Caco-2 (cell line): ENCODE data around the gene XPR1. TPM values are rescaled to one million over a fixed set of nuclear protein-coding genes. Genes with fewer than 3 reads are reported as not detected.

ENCODE experiments used
- BruUV-seq: library from RNA; stranded (reverse); fragments of 400-500 nt; replicated peaks from 2 replicates; lab custom pipeline; 2021; lab: Mats Ljungman, UMichigan
- CTCF ChIA-PET: fragments of 300-600 bp; sonication (Branson Sonifier 250); formaldehyde crosslinking; loops from one replicate; lab custom pipeline; 2022; ENCODE audit warnings: antibody characterized with exemption; lab: Charles Lee
- POLR2A ChIA-PET: fragments of 300-600 bp; sonication (Branson Sonifier 250); formaldehyde crosslinking; loops from one replicate; lab custom pipeline; 2022; ENCODE audit warnings: antibody characterized with exemption; lab: Charles Lee
- DNase-seq, 2 experiments: peaks; one replicate each; pipeline versions ENCODE4 v3.0.0 to v3.0.0-alpha.2; 2020 to 2022
- H3K27me3 ChIP-seq: replicated peaks from 2 replicates; pipeline ENCODE4 v1.6.0; 2011; ENCODE audit warnings: low read length; ENCODE audit not compliant: control insufficient read depth, insufficient read depth
- H3K36me3 ChIP-seq: 2 replicates; pipeline ENCODE4 v1.5.1; 2011; ENCODE audit warnings: low read length; ENCODE audit not compliant: control insufficient read depth, insufficient read depth
- H3K4me1 ChIP-seq: fragments of 250-450 bp; sonication (Bioruptor Pico); 2 replicates; pipeline ENCODE4 v1.5.1; 2020; ENCODE audit warnings: mild to moderate bottlenecking
- H3K4me3 ChIP-seq: 2 replicates; pipeline ENCODE4 v1.5.1; 2011; ENCODE audit warnings: low read depth, mild to moderate bottlenecking, control low read depth, low read length
- H3K9me3 ChIP-seq: fragments of 250-450 bp; sonication (Bioruptor Pico); 2 replicates; pipeline ENCODE4 v1.5.1; 2020; ENCODE audit warnings: mild to moderate bottlenecking, moderate library complexity
- H3K27ac Mint-ChIP-seq: one replicate; pipeline ENCODE4 v1.8.0; 2022; ENCODE audit warnings: mixed read lengths; ENCODE audit not compliant: unreplicated experiment
- H3K27me3 Mint-ChIP-seq: one replicate; pipeline ENCODE4 v1.8.0; 2022; ENCODE audit warnings: mixed read lengths; ENCODE audit not compliant: insufficient read depth, unreplicated experiment
- H3K36me3 Mint-ChIP-seq: one replicate; pipeline ENCODE4 v1.8.0; 2022; ENCODE audit warnings: mild to moderate bottlenecking, mixed read lengths; ENCODE audit not compliant: insufficient read depth, unreplicated experiment
- H3K4me1 Mint-ChIP-seq: one replicate; pipeline ENCODE4 v1.8.0; 2022; ENCODE audit warnings: low read depth, mixed read lengths; ENCODE audit not compliant: unreplicated experiment
- H3K4me3 Mint-ChIP-seq: one replicate; pipeline ENCODE4 v1.8.0; 2022; ENCODE audit warnings: mild to moderate bottlenecking, moderate library complexity, mixed read lengths; ENCODE audit not compliant: unreplicated experiment
- H3K9me3 Mint-ChIP-seq: one replicate; pipeline ENCODE4 v1.8.0; 2022; ENCODE audit warnings: mixed read lengths; ENCODE audit not compliant: unreplicated experiment
- CTCF ChIP-seq, 2 experiments: fragments of 200-600 bp in 1 of 2; IDR thresholded peaks; 1 replicate in 1 of 2; 2 replicates in 1 of 2; pipeline versions ENCODE4 v1.5.1 to v1.8.0; 2011 to 2022; ENCODE audit warnings: antibody characterized with exemption in 1 of 2, control low read depth in 1 of 2, inconsistent platforms in 1 of 2, low read depth in 1 of 2, low read length in 1 of 2, mild to moderate bottlenecking in 1 of 2, moderate library complexity in 1 of 2; ENCODE audit not compliant: insufficient read depth in 1 of 2, severe bottlenecking in 1 of 2, unreplicated experiment in 1 of 2
- intact Hi-C: fragments of 100-400 bp; cut with micrococcal nuclease; formaldehyde crosslinking; loops from one replicate; pipeline ENCODE4 v1.10.0; 2022; ENCODE audit not compliant: unreplicated experiment
- total RNA-seq: library from RNA; stranded (reverse); gene quantifications from 2 replicates; pipeline ENCODE4 v1.2.3, GENCODE V29; 2022

The XPR1 gene
- total RNA-seq, 1 experiment from 2014 or later, result 34.4 TPM

- H3K9me3 ChIP-seq, result no peaks in the 10 kb centered on the region
- Mint-ChIP-seq H3K27me3 (no peaks in the 10 kb centered on the region), H3K4me3 (peak overlapping the region; percentile 19), H3K36me3 (peaks cover 8% of the 10 kb centered on the region), H3K4me1 (peaks cover 34% of the 10 kb centered on the region), H3K9me3 (no peaks in the 10 kb centered on the region), H3K27ac (peak overlapping the region; percentile 53)
- DNase-seq, result peak; percentile 68 to 74
- intact Hi-C loops, result loop anchor here (1.0 to 2.0 kb wide), 2 partner anchors 88 to 174 kb away; no protein-coding TSS in a partner anchor
- no peak overlapping the region for H3K4me3 ChIP-seq
- no TSS peak for BruUV-seq
- ChIA-PET CTCF (interaction anchor here (1.2 to 1.5 kb wide), 2 partner anchors 9 to 222 kb away, joined by 5 read pairs; partner anchors contain the start of gene XPR1), POLR2A (interaction anchor here (1.0 to 1.6 kb wide), 2 partner anchors 118 to 138 kb away, joined by 3 to 4 read pairs; partner anchors contain the start of gene ACBD6)
- peaks cover 47% of the 10 kb centered on the region for H3K4me1 ChIP-seq
- H3K36me3 ChIP-seq, result no peaks in the 10 kb centered on the region
- TF ChIP-seq CTCF (IDR thresholded peaks at IDR 0.05; ENCODE audit: insufficient read depth in 1 of 2, low read depth in 1 of 2, low read length in 1 of 2, severe bottlenecking in 1 of 2, unreplicated experiment in 1 of 2), result no peak
- H3K27me3 ChIP-seq, result no peaks in the 10 kb centered on the region
Measured at GRCh38 chr1:180640531-180640949, 8.7 kb downstream of the XPR1 start.

GRCh38 chr1:180641662-180642061 lies 9.8 kb downstream of the XPR1 start:
- POLR2A ChIA-PET, result no interaction called here
- no peak for TF ChIP-seq CTCF (IDR thresholded peaks at IDR 0.05; ENCODE audit: insufficient read depth in 1 of 2, low read depth in 1 of 2, low read length in 1 of 2, severe bottlenecking in 1 of 2, unreplicated experiment in 1 of 2)
- peaks cover 1% of the 10 kb centered on the region for H3K36me3 Mint-ChIP-seq
- H3K4me1 ChIP-seq, result peaks cover 36% of the 10 kb centered on the region
- no peaks in the 10 kb centered on the region for H3K9me3 ChIP-seq
- no peak overlapping the region for H3K27ac Mint-ChIP-seq
- no peaks in the 10 kb centered on the region for H3K27me3 ChIP-seq
- no peaks in the 10 kb centered on the region for H3K36me3 ChIP-seq
- BruUV-seq, result no TSS peak
- intact Hi-C loops, result loop anchor here (2.0 kb wide), 1 partner anchor 173 kb away; no protein-coding TSS in a partner anchor
- no peak for DNase-seq
- CTCF ChIA-PET, result no interaction called here
- H3K9me3 Mint-ChIP-seq, result no peaks in the 10 kb centered on the region
- H3K4me1 Mint-ChIP-seq, result peaks cover 26% of the 10 kb centered on the region
- H3K4me3 Mint-ChIP-seq, result no peak overlapping the region
- no peak overlapping the region for H3K4me3 ChIP-seq
- no peaks in the 10 kb centered on the region for H3K27me3 Mint-ChIP-seq

- BruUV-seq, result no TSS peak
- no peak for TF ChIP-seq CTCF (IDR thresholded peaks at IDR 0.05; ENCODE audit: insufficient read depth in 1 of 2, low read depth in 1 of 2, low read length in 1 of 2, severe bottlenecking in 1 of 2, unreplicated experiment in 1 of 2)
Measured at GRCh38 chr1:180642781-180643180, 11.0 kb downstream of the XPR1 start.

More at GRCh38 chr1:180642781-180643180, 11.0 kb downstream of the XPR1 start:
- H3K4me1 ChIP-seq, result peaks cover 36% of the 10 kb centered on the region
- Mint-ChIP-seq H3K4me1 (peaks cover 24% of the 10 kb centered on the region), H3K36me3 (no peaks in the 10 kb centered on the region), H3K27ac (no peak overlapping the region), H3K4me3 (no peak overlapping the region), H3K27me3 (no peaks in the 10 kb centered on the region), H3K9me3 (no peaks in the 10 kb centered on the region)
- POLR2A ChIA-PET, result no interaction called here
- no peaks in the 10 kb centered on the region for H3K9me3 ChIP-seq
- no peak overlapping the region for H3K4me3 ChIP-seq
- H3K36me3 ChIP-seq, result no peaks in the 10 kb centered on the region
- H3K27me3 ChIP-seq, result no peaks in the 10 kb centered on the region
- CTCF ChIA-PET, result no interaction called here
- DNase-seq, result no peak
- intact Hi-C loops, result no loop called here
